HEK293T (cell line): ENCODE measurements around the gene PNRC1.

Experiments used
- ARNT ChIP-seq: fragments of 450-650 bp; IDR thresholded peaks from 2 replicates; pipeline ENCODE4 v1.6.1; 2017; ENCODE audit warnings: mild to moderate bottlenecking
- BHLHE40 ChIP-seq: fragments of 450-650 bp; IDR thresholded peaks from 2 replicates; pipeline ENCODE4 v1.6.1; 2016; ENCODE audit warnings: mild to moderate bottlenecking, moderate library complexity, borderline replicate concordance
- ELF4 ChIP-seq: fragments of 450-650 bp; IDR thresholded peaks from 2 replicates; pipeline ENCODE4 v1.6.1; 2017; ENCODE audit warnings: antibody characterized with exemption
- FOXA1 ChIP-seq: fragments of 450-650 bp; IDR thresholded peaks from 2 replicates; pipeline ENCODE4 v1.6.1; 2016; ENCODE audit warnings: mild to moderate bottlenecking
- FOXK2 ChIP-seq: fragments of 450-650 bp; IDR thresholded peaks from 2 replicates; pipeline ENCODE4 v1.6.1; 2016; ENCODE audit warnings: mild to moderate bottlenecking
- FOXM1 ChIP-seq: fragments of 450-650 bp; IDR thresholded peaks from 2 replicates; pipeline ENCODE4 v1.6.1; 2017; ENCODE audit warnings: mild to moderate bottlenecking, borderline replicate concordance
- L3MBTL2 ChIP-seq: fragments of 450-650 bp; conservative IDR thresholded peaks from 2 replicates; pipeline ENCODE4 v1.6.1; 2016; ENCODE audit warnings: mild to moderate bottlenecking
- NFRKB ChIP-seq: fragments of 450-650 bp; IDR thresholded peaks from 2 replicates; pipeline ENCODE4 v1.6.1; 2016; ENCODE audit warnings: mild to moderate bottlenecking, moderate library complexity
- SP1 ChIP-seq: fragments of 450-650 bp; IDR thresholded peaks from 2 replicates; pipeline ENCODE4 v1.6.1; 2017
- SUZ12 ChIP-seq: fragments of 450-650 bp; IDR thresholded peaks from 2 replicates; pipeline ENCODE4 v1.6.1; 2016; ENCODE audit warnings: mild to moderate bottlenecking
- TARDBP ChIP-seq: fragments of 450-650 bp; IDR thresholded peaks from 2 replicates; pipeline ENCODE4 v1.6.1; 2016
- TF ChIP-seq, protein P1 (sequence below): fragments of 450-650 bp; IDR thresholded peaks from 2 replicates; pipeline ENCODE4 v1.6.1; 2016

GRCh38 chr6:89054208-89054607 is 26.3 kb upstream of the PNRC1 start:
- no peak for TF ChIP-seq BHLHE40
- TF ChIP-seq FOXK2, result no peak
- no peak for TF ChIP-seq ELF4
- no peak for TF ChIP-seq SP1
- no peak for TF ChIP-seq FOXM1
- no peak for TF ChIP-seq L3MBTL2
- TF ChIP-seq TARDBP, result no peak
- TF ChIP-seq SUZ12, result no peak
- TF ChIP-seq, protein P1, sequence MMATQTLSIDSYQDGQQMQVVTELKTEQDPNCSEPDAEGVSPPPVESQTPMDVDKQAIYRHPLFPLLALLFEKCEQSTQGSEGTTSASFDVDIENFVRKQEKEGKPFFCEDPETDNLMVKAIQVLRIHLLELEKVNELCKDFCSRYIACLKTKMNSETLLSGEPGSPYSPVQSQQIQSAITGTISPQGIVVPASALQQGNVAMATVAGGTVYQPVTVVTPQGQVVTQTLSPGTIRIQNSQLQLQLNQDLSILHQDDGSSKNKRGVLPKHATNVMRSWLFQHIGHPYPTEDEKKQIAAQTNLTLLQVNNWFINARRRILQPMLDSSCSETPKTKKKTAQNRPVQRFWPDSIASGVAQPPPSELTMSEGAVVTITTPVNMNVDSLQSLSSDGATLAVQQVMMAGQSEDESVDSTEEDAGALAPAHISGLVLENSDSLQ, result no peak
- TF ChIP-seq ARNT, result no peak
- no peak for TF ChIP-seq NFRKB
- no peak for TF ChIP-seq FOXA1
